Measurements from ENCODE around the gene ETV4.
A peak's percentile ranks its signal among the peaks of the same experiment; 100 is the strongest.
"Not testable (repeated sequence)": the region's sequence is repeated elsewhere in the genome, so short reads cannot be mapped to it uniquely, and the experiment has no call there.

The ETV4 gene

GRCh38 chr17:43543300-43543699, 2.8 kb downstream of the ETV4 start:
- no peak for DNase-seq

- no peak for DNase-seq
These were observed 3.3 kb downstream of the ETV4 start for GRCh38 chr17:43542859-43543258.

- DNase-seq = no peak
These were observed 5.1 kb downstream of the ETV4 start for GRCh38 chr17:43540821-43541674.

- DNase-seq = no peak
These were observed 9.7 kb downstream of the ETV4 start for GRCh38 chr17:43536236-43536992.

GRCh38 chr17:43534909-43535308, 11.2 kb downstream of the ETV4 start:
- DNase-seq = peak; percentile 57

- no peak for DNase-seq
These were observed 12.4 kb downstream of the ETV4 start for GRCh38 chr17:43533699-43534098.

- no peak for DNase-seq
These were observed 13.6 kb downstream of the ETV4 start for GRCh38 chr17:43532581-43532980.

GRCh38 chr17:43531955-43532354, 14.2 kb downstream of the ETV4 start:
- no peak for DNase-seq

- no peak for DNase-seq
These were observed 15.1 kb downstream of the ETV4 start for GRCh38 chr17:43531082-43531378.

GRCh38 chr17:43530288-43531081, 15.7 kb downstream of the ETV4 start:
- no peak for DNase-seq

GRCh38 chr17:43529947-43530287, 16.2 kb downstream of the ETV4 start:
- DNase-seq = no peak

- no peak for DNase-seq
These were observed 16.9 kb downstream of the ETV4 start for GRCh38 chr17:43528988-43529814.

GRCh38 chr17:43528319-43528987, 17.7 kb downstream of the ETV4 start:
- no peak for DNase-seq

- no peak for DNase-seq
These were observed 19.1 kb downstream of the ETV4 start for GRCh38 chr17:43526886-43527648.

GRCh38 chr17:43524945-43525575, 21.1 kb downstream of the ETV4 start:
- DNase-seq = no peak

- no peak for DNase-seq
These were observed 24.8 kb downstream of the ETV4 start for GRCh38 chr17:43521389-43521788.

GRCh38 chr17:43517615-43518386, 28.3 kb downstream of the ETV4 start:
- no peak for DNase-seq

GRCh38 chr17:43517161-43517560, 29.0 kb downstream of the ETV4 start:
- DNase-seq = no peak

- DNase-seq = no peak
These were observed 30.5 kb downstream of the ETV4 start for GRCh38 chr17:43515656-43516055.

- DNase-seq = not testable (repeated sequence)
These were observed 34.9 kb downstream of the ETV4 start for GRCh38 chr17:43511199-43511598.
